Medulla oblongata (tissue), 1 donor: Measurements from ENCODE around the gene PKNOX2.

Experiments
- DNase-seq: peaks from one replicate; pipeline ENCODE4 v3.0.0-alpha.2; 2015; ENCODE audit errors: extremely low spot score

Gene PKNOX2

GRCh38 chr11:125358254-125358840 is 193.8 kb downstream of the PKNOX2 start:
- DNase-seq: no peak

- no peak for DNase-seq
Measured at GRCh38 chr11:125359130-125359529, 194.6 kb downstream of the PKNOX2 start.

- DNase-seq: no peak
Measured at GRCh38 chr11:125360066-125360465, 195.5 kb downstream of the PKNOX2 start.

GRCh38 chr11:125364121-125364826 is 199.7 kb downstream of the PKNOX2 start:
- no peak for DNase-seq

- no peak for DNase-seq
Measured at GRCh38 chr11:125365196-125365931, 200.8 kb downstream of the PKNOX2 start.

GRCh38 chr11:125367710-125368109 is 203.2 kb downstream of the PKNOX2 start:
- no peak for DNase-seq

GRCh38 chr11:125368757-125369156 is 204.2 kb downstream of the PKNOX2 start:
- no peak for DNase-seq

GRCh38 chr11:125369808-125370207 is 205.3 kb downstream of the PKNOX2 start:
- DNase-seq: no peak

GRCh38 chr11:125370561-125371389 is 206.2 kb downstream of the PKNOX2 start:
- DNase-seq: no peak

GRCh38 chr11:125371431-125371935 is 206.9 kb downstream of the PKNOX2 start:
- no peak for DNase-seq

- DNase-seq: no peak
Measured at GRCh38 chr11:125372088-125372487, 207.5 kb downstream of the PKNOX2 start.

GRCh38 chr11:125372911-125373310 is 208.4 kb downstream of the PKNOX2 start:
- DNase-seq: no peak

- DNase-seq: no peak
Measured at GRCh38 chr11:125373426-125374391, 209.2 kb downstream of the PKNOX2 start.

- no peak for DNase-seq
Measured at GRCh38 chr11:125374398-125374797, 209.8 kb downstream of the PKNOX2 start.

GRCh38 chr11:125375146-125375545 is 210.6 kb downstream of the PKNOX2 start:
- DNase-seq: no peak

- peak; percentile 3 for DNase-seq
Measured at GRCh38 chr11:125376117-125376516, 211.6 kb downstream of the PKNOX2 start.

- DNase-seq: no peak
Measured at GRCh38 chr11:125376856-125377255, 212.3 kb downstream of the PKNOX2 start.

GRCh38 chr11:125378083-125378482 is 213.5 kb downstream of the PKNOX2 start:
- no peak for DNase-seq

GRCh38 chr11:125378571-125378970 is 214.0 kb downstream of the PKNOX2 start:
- DNase-seq: no peak

GRCh38 chr11:125379565-125379964 is 215.0 kb downstream of the PKNOX2 start:
- DNase-seq: no peak

- no peak for DNase-seq
Measured at GRCh38 chr11:125379981-125380380, 215.4 kb downstream of the PKNOX2 start.
